K562 (cell line): ENCODE data around the gene ZDHHC8. TPM values are rescaled to one million over a fixed set of nuclear protein-coding genes. Genes with fewer than 3 reads are reported as not detected.

Experiments used
- BRCA1 ChIP-seq, 2 experiments: fragments of 450-650 bp in 1 of 2; sonication (generic) in 1 of 2; formaldehyde crosslinking in 1 of 2; IDR thresholded peaks; 2 replicates each; pipeline versions ENCODE4 v1.5.0 to v1.6.1; 2017 to 2020; ENCODE audit warnings: mild to moderate bottlenecking in 1 of 2, missing genetic modification reagents in 1 of 2
- CBX5 ChIP-seq: IDR thresholded peaks from 2 replicates; pipeline ENCODE4 v1.6.1; 2014; ENCODE audit warnings: low read depth, borderline replicate concordance
- MAX ChIP-seq: sonication (generic); formaldehyde crosslinking; IDR thresholded peaks from 2 replicates; pipeline ENCODE4 v1.9.0; 2022; ENCODE audit warnings: mild to moderate bottlenecking, missing genetic modification reagents
- MLLT1 ChIP-seq, 2 experiments: fragments of 450-650 bp; IDR thresholded peaks; 2 replicates each; pipeline ENCODE4 v1.6.1; 2016
- STAG1 ChIP-seq: sonication (generic); formaldehyde crosslinking; IDR thresholded peaks from 2 replicates; pipeline ENCODE4 v1.5.0; 2020; ENCODE audit warnings: missing genetic modification reagents, borderline replicate concordance
- ZBTB17 ChIP-seq: fragments of 450-650 bp; formaldehyde crosslinking; IDR thresholded peaks from 2 replicates; pipeline ENCODE4 v1.4.0; 2020; ENCODE audit warnings: mild to moderate bottlenecking
- ZFP36 ChIP-seq: fragments of 150-350 bp; IDR thresholded peaks from 2 replicates; pipeline ENCODE4 v1.6.1; 2018; ENCODE audit warnings: low read length, low read depth; ENCODE audit not compliant: partially characterized antibody
- polyA plus RNA-seq, 8 experiments: library from polyadenylated mRNA; depleted of rRNA in 4 of 8; stranded (reverse) in 5 of 8; unstranded in 3 of 8; fragments of >200 nt; fragmentation: Nextera tagmentation in 2 of 8; fragmentation: Illumina TruSeq in 1 of 8; extraction: Ambion mirVana in 2 of 8; extraction: Trizol in 1 of 8; gene quantifications; 2 replicates each; pipeline versions ENCODE4 v1.2.1 to v1.2.3, GENCODE V29; 2011 to 2014; ENCODE audit warnings: inconsistent platforms in 1 of 8, missing spikeins in 1 of 8
- total RNA-seq, 7 experiments: library from RNA; depleted of rRNA in 6 of 7; stranded (reverse); fragments of >200 nt in 6 of 7; fragmentation: Illumina TruSeq in 2 of 7; extraction: Trizol in 2 of 7; gene quantifications; 2 replicates each; pipeline versions ENCODE4 v1.2.1 to v1.2.3, GENCODE V29; 2011 to 2021; ENCODE audit warnings: low replicate concordance in 1 of 7

The ZDHHC8 gene
- total and polyA plus RNA-seq, 9 of the 15 experiments (the other 6 are each of a cell fraction or from before 2014, with no cell fraction given) = 0.04 to 109 (median 16.4) TPM

GRCh38 chr22:20192972-20193760 lies 61.6 kb downstream of the ZDHHC8 start (continued):
- TF ChIP-seq ZBTB17 (CRISPR knock-in tag) (no peak), CBX5 (no peak), MAX (CRISPR knock-in tag) (peak; percentile 67; the same call in 1 of the 2 replicates), MLLT1 (IDR thresholded peaks at IDR 0.05) (no peak), ZFP36 (peak; percentile 3), BRCA1 (IDR thresholded peaks at IDR 0.05) (no peak), BRCA1 (CRISPR knock-in tag; IDR thresholded peaks at IDR 0.05) (0 out of 2 replicates have a peak, but pooled peaks have one; percentile 59), STAG1 (peak; percentile 41; the same call in 1 of the 2 replicates)
